HG02884 (cell line): ENCODE results near the gene ADM5.

ENCODE experiments used
- ATAC-seq: cut with Tn5 transposase; IDR thresholded peaks from one replicate; pipeline ENCODE4 v1.9.1; 2021; ENCODE audit warnings: mild to moderate bottlenecking, moderate library complexity; ENCODE audit not compliant: unreplicated experiment

Gene ADM5

DNA sequence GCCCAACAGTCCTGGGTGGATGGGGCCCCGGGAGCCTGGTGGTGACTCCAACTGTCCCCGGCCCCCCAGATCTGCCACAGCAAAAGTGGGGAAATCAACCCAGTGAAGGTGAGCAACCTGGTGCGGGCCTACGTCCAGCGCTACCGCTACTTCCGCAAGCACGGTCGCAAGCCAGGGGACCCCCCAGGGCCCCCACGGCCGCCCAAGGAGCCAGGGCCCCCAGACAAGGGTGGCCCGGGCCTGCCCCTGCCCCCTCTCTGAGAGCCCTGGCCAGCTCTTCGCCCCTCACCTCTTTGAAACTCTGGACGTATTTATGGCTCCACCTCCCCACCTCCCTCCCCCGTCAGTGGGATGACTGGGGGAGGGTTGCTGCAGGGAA, 31.3 kb upstream of the ADM5 start:
- no peak for ATAC-seq

DNA sequence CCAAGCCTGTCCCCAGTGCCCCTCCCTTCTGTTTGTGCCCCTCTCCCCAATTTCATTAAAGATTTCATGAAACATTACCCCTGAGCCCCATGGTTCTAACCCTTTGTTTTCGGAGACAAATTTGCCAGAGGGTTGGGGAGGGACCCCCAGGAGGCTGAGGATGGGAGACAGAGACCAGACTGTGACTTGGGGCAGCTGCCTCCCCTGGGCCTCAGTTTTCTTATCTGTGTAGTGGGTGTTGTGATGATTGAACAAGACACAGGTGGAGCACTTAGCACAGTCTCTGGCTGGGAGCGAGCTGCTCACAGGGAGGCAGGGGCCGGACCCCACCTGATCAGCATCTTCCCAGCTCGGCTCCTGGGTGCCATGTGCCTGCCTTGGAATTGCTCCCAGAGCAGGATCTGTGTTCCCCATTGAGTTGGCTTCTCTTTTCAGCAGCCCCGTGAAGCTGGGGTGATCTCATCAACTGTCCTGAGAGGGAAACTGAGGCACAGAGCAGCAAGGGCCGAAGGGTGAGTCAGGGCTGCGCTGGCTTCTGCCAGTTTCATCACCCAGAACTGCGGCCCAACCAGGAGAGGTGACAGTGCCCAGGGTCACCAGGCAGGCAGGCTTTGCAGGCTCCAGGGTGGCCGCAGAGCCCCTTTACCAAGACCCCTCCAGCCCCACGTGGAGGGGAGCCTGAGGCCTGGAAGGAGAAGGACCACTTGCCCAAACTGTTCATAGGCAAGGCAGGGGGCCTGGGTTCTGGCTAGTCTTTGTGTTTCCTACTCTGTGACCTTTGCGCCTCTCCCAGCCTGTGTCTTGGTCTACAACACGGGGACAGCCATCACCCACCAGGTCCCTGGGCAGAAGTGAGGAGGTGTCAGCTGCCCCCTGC, 30.6 kb upstream of the ADM5 start:
- ATAC-seq, result no peak

DNA sequence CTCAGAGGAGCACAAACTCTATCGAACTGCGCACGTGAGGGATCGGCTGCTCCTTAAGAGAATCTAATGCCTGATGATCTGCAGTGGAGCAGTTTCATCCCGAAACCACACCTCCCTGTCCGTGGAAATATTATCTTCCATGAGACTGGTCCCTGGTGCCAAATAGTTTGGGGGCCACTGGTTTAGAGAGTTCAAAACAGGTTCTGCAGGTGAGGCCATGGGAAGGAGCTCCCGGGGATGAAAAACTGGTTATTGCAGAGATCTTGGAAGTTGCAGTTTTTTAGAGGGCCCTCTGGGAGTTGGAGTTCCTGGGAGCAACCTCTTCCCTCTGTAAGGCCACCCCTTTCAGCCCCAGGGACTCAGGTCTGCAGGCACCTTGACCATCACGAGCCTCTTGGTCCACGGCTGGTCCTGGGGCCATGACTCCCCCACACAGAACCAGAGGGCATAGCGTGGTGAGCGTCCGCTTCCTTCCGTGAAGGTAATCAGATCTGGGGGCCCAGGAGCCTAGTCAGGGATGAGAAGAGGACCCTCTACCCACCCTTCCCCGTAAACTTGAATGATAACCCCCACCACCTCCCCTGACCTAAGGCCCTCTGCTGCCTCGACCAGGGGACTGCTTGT, 28.9 kb upstream of the ADM5 start:
- ATAC-seq, result no peak

DNA sequence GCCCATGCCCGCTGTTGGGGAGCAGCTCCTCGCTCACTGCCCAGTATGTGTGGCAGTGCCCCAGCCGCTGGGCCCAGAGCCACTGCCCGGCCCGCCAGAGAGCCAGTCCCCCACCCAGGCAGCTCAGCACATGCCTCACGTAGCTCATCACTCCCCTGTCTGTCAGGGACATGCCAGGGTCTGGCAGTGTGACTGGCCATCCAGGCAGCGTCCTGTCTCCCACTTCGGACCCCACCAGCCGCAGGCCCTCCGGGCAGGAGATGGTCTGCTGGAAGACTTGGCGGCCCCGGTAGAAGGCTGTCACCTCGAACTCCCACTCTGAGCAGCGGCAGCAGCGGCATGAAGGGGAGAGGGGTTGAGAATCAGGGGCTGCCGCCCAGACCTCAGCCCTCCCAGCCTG, 27.4 kb upstream of the ADM5 start:
- ATAC-seq, result no peak

DNA sequence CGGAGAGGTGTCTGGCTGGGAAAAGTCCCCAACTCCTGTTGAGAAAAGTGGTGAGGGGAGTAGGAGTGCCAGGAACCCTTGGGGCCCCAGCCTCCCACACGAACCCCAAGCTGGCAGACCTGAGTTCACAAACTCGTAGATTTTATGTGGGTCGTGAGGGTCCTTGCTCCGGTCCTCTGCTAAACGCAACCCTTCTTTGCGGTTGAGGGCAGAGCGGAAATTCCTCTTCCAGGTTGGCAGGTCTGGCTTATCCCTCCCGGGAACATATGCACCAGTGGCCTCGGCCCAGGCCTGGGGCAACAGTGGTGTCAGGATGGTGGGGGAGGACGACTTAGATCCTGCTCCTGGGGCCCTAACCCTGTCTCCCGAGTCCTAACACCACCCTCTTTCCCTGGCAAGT, 26.2 kb upstream of the ADM5 start:
- no peak for ATAC-seq

DNA sequence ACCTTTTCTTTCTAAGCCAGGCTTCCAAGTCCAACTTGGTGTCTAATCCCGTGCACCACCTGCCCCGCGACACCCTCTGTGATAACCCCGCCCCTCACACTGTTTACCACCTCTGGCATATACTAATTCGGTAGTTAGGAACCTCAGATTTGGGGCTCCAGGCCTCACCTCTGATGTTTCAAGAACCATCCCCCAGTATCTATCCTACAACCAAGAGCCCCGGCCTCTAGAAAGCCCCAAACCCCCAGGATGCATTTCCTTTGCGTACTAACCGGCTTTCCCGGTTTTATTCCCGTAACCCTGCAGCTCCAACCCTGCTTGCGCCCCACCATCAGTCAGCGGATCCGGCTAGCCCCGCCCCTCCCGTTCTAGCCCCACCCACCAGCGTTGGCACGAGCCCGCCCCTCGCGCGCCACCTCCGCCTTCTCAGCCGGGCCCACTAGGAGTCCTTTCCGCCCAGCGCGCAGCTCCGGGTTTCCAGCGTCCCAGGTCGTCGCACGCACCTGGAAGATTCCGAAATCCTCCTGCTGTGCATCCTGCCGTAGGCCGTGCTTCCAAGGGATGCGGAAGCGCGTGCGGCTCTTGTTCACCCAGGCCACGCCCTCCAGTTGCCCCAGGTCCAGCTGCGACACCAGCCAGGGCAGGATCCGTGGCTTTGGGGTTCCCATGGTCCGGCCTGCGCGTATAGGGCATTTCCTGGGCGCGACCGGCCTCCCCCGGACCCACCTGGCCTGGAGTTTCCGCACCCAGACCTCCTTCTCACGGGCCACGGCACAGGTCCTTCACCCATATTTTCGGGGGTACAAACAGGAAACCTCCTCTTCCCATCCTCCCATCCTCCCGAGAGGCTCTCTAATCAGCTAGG, 25.0 kb upstream of the ADM5 start:
- ATAC-seq, result no peak

DNA sequence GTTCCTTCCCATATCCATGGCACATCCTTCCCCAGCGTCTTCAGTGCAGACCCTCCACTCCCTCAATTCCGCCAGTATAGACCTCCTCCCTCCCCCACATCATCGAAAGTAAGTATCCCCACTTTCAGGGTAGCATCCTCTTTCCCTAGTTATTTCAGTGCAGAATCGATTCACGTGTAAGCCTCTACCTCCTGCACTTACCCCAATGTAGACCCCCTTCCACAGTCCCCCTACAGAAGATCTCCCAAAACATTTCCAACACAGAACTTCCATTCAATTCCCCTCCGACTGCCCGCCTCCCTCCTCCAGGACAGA, 24.4 kb upstream of the ADM5 start:
- no peak for ATAC-seq

DNA sequence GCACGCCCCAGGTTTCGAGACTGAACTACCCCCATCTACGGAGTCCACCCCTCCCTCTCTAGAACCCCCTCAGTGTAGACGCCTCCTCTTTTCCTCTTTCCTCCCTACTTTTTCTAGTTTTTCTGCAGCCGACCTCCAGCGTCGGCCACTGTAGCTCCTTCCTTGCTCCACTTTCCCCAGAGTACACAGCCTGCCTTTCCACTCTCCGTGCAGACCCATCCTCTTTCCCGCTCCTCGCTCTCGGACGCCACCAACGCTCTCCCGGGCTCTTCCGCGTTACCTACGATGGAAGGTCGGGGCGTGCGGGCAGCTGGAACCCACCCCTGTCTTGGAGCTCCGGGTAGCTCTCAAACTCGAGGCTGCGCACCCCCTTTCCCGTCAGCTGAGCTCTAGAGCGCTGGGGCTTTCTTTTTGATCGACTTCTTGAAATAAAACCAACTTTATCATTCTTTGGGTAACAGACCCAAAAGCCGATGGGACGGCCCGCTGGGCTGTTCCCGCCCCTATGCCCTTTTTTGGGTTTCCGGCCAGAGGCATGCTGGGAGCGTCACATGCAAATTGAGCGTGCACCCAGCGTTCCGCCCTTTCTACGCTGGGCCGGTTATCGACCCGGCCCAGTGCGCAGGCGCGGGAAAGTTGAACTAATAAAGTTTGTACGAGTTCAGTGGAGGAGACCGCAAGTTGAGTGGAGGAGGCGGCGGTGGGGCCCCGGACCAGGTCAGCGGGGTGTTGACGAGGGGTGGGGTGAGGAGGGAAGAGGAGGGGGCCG, 23.9 kb upstream of the ADM5 start, which contains the start of the genes BCL2L12 and IRF3:
TSS of gene BCL2L12 (plus strand) at position 583 of the 769 bp plus-strand sequence. CDS start 760 bp downstream, outside the sequence.
TSS of gene IRF3 (minus strand) at position 507 of the 769 bp plus-strand sequence. CDS start 1,019 bp downstream, outside the sequence.
- ATAC-seq, result peak; percentile 72

DNA sequence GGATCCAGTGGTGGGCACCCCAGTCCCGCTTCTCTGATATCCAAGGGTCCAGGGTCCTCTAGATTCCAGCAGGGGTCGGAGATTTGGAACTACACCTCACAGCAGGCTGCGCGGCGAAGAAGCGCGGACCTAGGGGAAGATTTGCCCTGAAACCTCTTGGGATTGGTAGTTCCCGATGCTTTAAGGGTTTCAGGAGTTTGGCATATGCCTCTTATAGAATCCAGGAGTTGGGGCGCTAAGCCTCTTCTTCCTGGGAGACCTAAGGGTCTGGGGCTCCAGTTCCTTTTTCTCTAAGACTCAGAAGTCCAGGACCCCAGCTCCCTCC, 23.3 kb upstream of the ADM5 start:
- ATAC-seq, result no peak

DNA sequence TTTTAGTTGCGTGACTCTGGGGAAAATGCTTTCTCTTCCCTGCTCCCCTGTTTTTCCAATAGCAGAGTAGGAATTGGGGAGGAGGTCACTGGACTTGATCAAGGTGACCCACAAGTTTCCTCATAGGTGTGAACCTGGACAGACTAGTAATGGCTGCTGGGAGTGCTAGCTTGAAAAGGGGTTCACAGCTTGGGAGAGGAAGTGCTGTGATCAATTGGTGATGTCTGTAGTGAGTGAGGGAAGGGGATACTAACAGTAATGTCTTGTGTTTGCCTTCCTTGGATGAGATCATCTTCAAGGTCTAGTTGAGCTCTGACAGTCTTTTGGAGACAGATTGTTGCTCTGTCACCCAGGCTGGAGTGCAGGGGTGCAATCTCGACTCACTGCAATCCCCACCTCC, 21.9 kb upstream of the ADM5 start:
- ATAC-seq, result no peak

DNA sequence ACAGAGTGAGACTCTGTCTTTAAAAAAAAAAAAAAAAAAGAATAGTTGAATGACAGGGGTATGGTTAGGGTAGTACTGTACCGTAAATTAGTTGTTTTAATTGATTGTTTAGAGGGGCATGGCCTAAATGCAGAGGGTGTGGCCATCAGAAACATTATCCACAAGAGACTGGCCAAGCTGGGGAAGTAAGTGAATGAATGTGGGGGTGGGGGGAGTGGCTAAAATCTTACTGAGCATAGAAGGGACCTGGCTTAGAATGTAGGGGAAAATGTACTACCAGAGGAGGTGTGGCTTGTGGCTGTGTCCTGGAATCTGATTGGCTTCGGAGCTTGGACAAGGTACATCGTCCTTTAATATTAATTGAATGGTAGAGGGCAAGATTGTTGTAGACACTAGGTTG, 19.9 kb upstream of the ADM5 start:
- no peak for ATAC-seq

DNA sequence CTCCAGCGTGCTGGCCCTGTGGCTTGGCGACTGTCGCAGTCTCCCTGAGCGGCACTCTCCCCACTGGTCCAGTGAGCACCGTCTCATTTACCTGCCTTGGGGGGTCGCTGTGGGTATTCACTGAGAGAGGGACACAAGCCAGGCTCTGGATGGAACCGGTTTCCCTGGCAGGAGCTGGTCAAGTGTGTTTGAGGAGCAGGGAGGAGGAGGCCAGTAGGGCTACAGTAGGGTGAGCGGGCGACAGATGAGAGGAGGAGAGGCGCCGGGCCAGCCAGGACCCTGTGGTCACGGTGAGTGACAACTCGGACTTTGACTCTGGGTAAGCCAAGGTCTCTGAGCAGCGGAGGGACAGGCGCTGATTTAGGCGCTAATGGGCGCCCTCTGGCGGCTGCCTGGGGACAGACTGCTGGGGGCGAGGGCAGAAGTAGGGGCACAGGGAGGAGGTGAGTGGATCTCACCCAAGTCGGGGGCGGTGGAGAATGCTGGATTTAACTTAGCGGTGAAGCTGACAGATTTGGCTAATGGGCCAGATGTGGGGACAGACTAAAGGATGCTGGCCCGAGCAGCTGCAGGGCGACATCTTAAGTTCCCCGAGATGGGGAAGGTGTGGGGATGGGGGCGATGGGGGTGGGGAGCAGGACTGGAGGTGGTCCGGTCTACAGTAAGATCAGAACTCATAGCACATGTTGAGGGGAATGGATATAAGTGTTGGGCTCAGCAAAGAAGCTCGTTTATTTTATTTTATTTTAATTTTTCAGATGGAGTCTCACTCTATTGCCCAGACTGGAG, 17.1 kb upstream of the ADM5 start:
- ATAC-seq, result no peak

DNA sequence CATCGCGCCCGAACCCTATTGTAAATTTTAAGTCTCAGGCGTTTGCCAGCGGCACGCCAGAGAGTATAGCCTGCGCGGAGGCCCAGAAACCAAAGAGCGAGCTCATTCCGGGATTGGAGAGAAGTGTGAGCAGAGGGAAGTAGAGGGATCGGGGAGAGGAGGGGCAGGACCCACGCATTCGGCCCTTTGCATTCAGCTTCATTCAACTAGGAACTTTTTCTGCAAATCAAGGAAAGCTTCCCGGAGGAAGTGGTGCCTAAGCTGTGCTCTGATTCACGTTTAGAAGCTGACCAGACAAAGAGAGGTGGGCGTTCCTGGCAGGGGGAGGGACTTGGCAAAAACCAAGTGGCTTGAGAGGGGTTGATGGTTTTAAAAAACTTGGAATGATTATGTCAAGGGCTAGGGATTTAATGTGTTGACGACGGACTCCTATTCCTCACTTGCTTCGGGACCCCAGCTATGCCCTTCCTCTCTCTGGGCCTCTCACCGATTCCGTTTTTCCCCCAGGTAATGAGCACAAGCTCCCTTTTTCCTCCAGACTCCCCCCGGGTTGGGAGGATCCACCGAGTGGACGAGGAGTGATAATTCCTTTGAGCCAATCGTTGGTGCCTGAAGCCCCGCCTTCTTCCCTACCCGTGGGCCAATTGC, 13.1 kb upstream of the ADM5 start:
- no peak for ATAC-seq

DNA sequence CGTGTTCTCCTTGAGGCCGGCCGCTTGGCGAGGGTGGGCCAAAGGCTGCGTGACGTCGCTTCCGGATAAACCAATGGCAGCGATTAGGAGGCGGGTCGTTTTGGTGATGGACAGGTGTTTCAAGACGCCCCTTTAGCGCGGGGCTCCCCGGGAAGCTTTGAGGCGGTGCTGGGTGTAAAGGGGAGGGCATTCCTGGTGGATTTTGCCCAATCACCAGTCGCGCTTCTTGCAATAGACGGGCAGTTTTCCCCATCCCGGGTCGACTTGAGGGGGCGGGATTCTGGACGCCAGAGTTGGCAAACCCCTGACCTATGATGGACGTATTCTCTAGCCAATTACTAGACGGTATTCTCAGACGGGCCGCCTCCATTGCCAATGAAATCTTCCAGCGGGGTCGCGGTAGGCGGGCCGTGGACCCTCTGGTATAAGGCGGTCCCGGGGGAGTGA, 12.6 kb upstream of the ADM5 start:
- peak; percentile 56 for ATAC-seq

DNA sequence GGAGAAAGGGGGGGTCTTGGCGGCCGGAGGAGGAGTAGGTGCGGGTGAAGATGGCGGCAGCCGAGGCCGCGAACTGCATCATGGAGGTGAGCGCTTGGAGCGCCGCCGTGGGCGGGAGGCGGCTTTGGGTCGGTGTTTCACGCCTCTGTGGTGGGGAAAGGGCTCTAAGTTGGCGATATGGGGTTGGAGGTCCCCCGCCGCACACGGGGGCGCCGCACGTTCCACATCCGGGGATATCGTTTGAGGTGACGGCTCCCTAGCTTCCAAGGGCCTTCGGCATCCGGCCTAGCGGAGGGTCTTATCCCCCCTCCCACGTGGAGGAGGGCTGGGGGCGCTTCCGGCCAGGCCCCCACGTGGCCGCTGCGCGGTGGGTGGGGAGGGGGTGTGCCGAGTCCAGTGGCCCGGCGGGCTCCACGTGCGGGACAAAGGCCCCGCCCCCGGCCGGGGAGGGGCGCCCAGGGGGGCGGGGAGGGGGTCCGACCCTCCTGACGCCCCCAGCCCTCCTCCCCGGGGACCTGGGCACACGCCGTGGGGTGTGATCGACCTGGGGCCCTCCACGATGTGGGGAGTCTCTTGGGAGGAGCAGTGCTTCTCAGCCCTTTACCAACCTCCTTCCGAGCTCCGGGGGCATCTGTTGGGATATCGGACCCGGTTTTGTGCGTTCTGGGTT, 12.0 kb upstream of the ADM5 start, which contains the start of gene PRMT1:
TSS of gene PRMT1 (plus strand) at position 41 of the 670 bp plus-strand sequence. CDS start at position 51, 10 bp downstream.
- no peak for ATAC-seq

DNA sequence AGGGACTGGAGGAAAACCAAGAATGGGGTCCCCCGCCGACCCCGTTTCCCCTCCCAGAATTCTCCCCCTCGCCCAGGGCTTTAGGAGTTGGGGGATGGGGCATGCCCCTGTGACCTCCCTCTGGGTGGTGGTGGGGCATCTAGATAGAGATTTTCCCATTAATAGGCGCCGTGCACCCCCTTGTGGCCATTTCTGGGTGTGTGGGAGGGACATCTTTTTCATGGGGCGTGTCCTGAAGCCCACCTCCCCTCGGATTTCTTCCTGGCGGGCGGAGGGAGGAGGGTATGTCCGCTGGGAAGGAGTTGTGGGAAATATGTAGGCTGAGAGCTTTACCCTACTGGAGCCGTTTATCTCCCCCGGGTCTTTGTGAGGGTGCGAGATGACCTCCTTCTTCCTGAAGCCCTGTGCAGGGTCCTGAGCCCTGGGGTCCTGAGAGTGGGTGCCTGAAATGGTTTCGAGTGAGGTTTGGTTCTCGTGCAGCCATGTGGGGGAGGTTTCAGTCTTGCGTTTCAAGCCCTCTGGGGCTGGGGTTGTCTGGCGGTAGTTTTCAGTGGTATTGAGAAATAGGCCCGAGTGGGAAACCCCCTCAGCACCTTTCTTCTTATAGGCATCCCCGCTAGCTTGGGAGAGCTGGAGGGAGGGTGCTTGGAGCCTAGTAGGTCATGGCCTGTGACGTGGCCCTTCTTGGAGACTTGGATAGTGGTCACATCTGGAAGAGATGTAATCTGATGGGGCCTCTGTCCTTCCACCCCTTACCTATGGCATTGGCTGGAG, 11.3 kb upstream of the ADM5 start:
- ATAC-seq, result no peak

DNA sequence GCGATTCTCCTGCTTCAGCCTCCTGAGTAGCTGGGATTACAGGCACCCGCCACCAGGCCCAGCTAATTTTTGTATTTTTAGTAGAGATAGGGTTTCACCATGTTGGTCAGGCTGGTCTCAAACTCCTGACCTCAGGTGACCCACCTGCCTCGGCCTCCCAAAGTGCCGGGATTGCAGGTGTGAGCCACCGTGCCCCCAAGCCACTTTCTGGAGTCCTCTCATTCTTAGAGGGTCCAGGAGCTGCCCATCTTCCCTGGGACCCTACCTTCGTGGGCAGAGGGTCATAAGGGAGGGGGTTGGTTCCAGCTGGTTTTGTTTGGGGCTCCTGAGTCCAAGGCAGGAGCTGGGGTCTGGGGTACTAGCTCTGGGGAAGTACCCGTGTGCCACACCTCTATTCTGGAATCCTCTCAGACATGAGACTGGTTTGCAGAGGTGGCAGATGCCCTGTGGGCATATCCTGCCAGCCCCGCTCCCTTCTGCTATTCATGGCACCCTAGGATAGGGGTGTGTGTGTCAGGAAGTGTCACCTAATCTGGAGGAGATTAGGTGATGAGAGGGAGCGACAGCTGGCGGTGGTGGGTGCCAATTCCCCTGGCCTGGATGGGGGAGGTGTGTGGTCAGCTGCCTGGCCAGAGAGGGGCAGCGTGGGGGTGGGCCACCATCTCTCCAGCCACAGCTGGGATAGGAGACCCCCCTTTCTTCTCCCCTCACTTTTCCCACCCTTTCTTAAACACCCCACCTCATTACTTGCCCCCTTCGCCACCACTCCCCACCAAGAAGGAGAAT, 10.2 kb upstream of the ADM5 start:
- ATAC-seq, result no peak
